HEK293 (cell line): ENCODE results near the gene RASD2.

ENCODE experiments used
- CTCF ChIA-PET: fragments of 350-600 bp; formaldehyde crosslinking; extraction: SDS; loops from one replicate; lab custom pipeline; 2021; ENCODE audit warnings: antibody characterized with exemption; lab: Yijun Ruan, JAX
- POLR2A ChIA-PET: fragments of 300-600 bp; formaldehyde crosslinking; extraction: SDS; loops from one replicate; lab custom pipeline; 2020; ENCODE audit warnings: antibody characterized with exemption, inconsistent platforms; lab: Yijun Ruan, JAX
- H3K27ac ChIP-seq: fragments of 200-500 bp; sonication (Bioruptor generic); 2 replicates; pipeline ENCODE4 v1.5.1; 2014; ENCODE audit warnings: low read depth, low read length, control low read depth, inconsistent platforms; ENCODE audit errors: extremely low read depth
- H3K36me3 ChIP-seq, 2 experiments: fragments of 200-500 bp in 1 of 2; sonication (Bioruptor generic) in 1 of 2; 1 replicate in 1 of 2; 2 replicates in 1 of 2; pipeline ENCODE4 v1.5.1; 2014 to 2017; ENCODE audit warnings: inconsistent platforms in 2 of 2, low read length in 2 of 2; ENCODE audit not compliant: control insufficient read depth in 2 of 2, insufficient read depth in 1 of 2
- H3K4me1 ChIP-seq: fragments of 200-500 bp; sonication (Bioruptor generic); 2 replicates; pipeline ENCODE4 v1.5.1; 2014; ENCODE audit warnings: mild to moderate bottlenecking, low read length, inconsistent platforms; ENCODE audit not compliant: control insufficient read depth, insufficient read depth
- H3K4me3 ChIP-seq: 2 replicates; pipeline ENCODE4 v1.5.1; 2011; ENCODE audit warnings: low read depth, mild to moderate bottlenecking, control low read depth, low read length, moderate library complexity
- H3K9me3 ChIP-seq: fragments of 200-500 bp; sonication (Bioruptor generic); 2 replicates; pipeline ENCODE4 v1.5.1; 2014; ENCODE audit warnings: low read depth, low read length, inconsistent platforms; ENCODE audit not compliant: control insufficient read depth, insufficient read depth
- ATF2 ChIP-seq: fragments of 450-650 bp; formaldehyde crosslinking; IDR thresholded peaks from 2 replicates; pipeline ENCODE4 v1.5.1; 2016; ENCODE audit warnings: missing biosample characterization, missing genetic modification characterization, low read depth
- KLF7 ChIP-seq: fragments of 450-650 bp; formaldehyde crosslinking; IDR thresholded peaks from 2 replicates; pipeline ENCODE4 v1.5.1; 2016; ENCODE audit warnings: missing biosample characterization, missing genetic modification characterization, borderline replicate concordance
- MEIS1 ChIP-seq: sonication (generic); formaldehyde crosslinking; IDR thresholded peaks from 2 replicates; pipeline ENCODE4 v1.8.1; 2022; ENCODE audit warnings: missing genetic modification reagents, mild to moderate bottlenecking, borderline replicate concordance
- PBX3 ChIP-seq: sonication (generic); formaldehyde crosslinking; IDR thresholded peaks from 2 replicates; pipeline ENCODE4 v1.8.1; 2022; ENCODE audit warnings: mild to moderate bottlenecking, moderate library complexity, missing genetic modification reagents
- SETDB1 ChIP-seq: IDR thresholded peaks from one replicate; pipeline ENCODE4 v1.6.1; 2017; ENCODE audit warnings: mild to moderate bottlenecking, low read length, moderate library complexity, mixed read lengths; ENCODE audit not compliant: insufficient read length
- WT1 ChIP-seq: fragments of 450-650 bp; formaldehyde crosslinking; IDR thresholded peaks from 2 replicates; pipeline ENCODE4 v1.5.1; 2016; ENCODE audit warnings: missing biosample characterization, missing genetic modification characterization
- YY2 ChIP-seq: fragments of 450-650 bp; formaldehyde crosslinking; IDR thresholded peaks from 2 replicates; pipeline ENCODE4 v1.5.1; 2016; ENCODE audit warnings: missing biosample characterization, missing genetic modification characterization
- ZNF112 ChIP-seq: fragments of 450-650 bp; formaldehyde crosslinking; IDR thresholded peaks from 2 replicates; pipeline ENCODE4 v1.5.0; 2017; ENCODE audit warnings: missing biosample characterization, missing genetic modification characterization
- ZNF157 ChIP-seq: fragments of 450-650 bp; formaldehyde crosslinking; IDR thresholded peaks from 2 replicates; pipeline ENCODE4 v1.5.1; 2016; ENCODE audit warnings: missing biosample characterization, missing genetic modification characterization
- ZNF175 ChIP-seq: fragments of 450-650 bp; formaldehyde crosslinking; IDR thresholded peaks from 2 replicates; pipeline ENCODE4 v1.5.1; 2016; ENCODE audit warnings: missing biosample characterization, missing genetic modification characterization
- ZNF184 ChIP-seq: fragments of 450-650 bp; IDR thresholded peaks from 2 replicates; pipeline ENCODE4 v1.5.1; 2018; ENCODE audit warnings: missing biosample characterization, mild to moderate bottlenecking, missing genetic modification characterization
- ZNF394 ChIP-seq: fragments of 450-650 bp; formaldehyde crosslinking; IDR thresholded peaks from 2 replicates; pipeline ENCODE4 v1.5.1; 2016; ENCODE audit warnings: missing biosample characterization, missing genetic modification characterization, mild to moderate bottlenecking, moderate library complexity, borderline replicate concordance
- ZNF501 ChIP-seq: fragments of 450-650 bp; formaldehyde crosslinking; IDR thresholded peaks from 2 replicates; pipeline ENCODE4 v1.5.1; 2016; ENCODE audit warnings: missing biosample characterization, missing genetic modification characterization
- ZNF548 ChIP-seq: fragments of 450-650 bp; formaldehyde crosslinking; IDR thresholded peaks from 2 replicates; pipeline ENCODE4 v1.5.1; 2016; ENCODE audit warnings: missing biosample characterization, missing genetic modification characterization
- ZNF558 ChIP-seq: fragments of 450-650 bp; formaldehyde crosslinking; IDR thresholded peaks from 2 replicates; pipeline ENCODE4 v1.5.1; 2016; ENCODE audit warnings: missing biosample characterization, missing genetic modification characterization
- ZNF580 ChIP-seq: fragments of 450-650 bp; formaldehyde crosslinking; IDR thresholded peaks from 2 replicates; pipeline ENCODE4 v1.5.1; 2016; ENCODE audit warnings: missing biosample characterization, missing genetic modification characterization
- ZNF626 ChIP-seq: fragments of 450-650 bp; sonication (Bioruptor Pico); formaldehyde crosslinking; IDR thresholded peaks from 2 replicates; pipeline ENCODE4 v1.5.1; 2018; ENCODE audit warnings: missing biosample characterization, missing genetic modification characterization, inconsistent platforms
- ZNF639 ChIP-seq: fragments of 450-650 bp; formaldehyde crosslinking; IDR thresholded peaks from 2 replicates; pipeline ENCODE4 v1.5.1; 2016; ENCODE audit warnings: missing biosample characterization, missing genetic modification characterization
- ZNF660 ChIP-seq: fragments of 450-650 bp; IDR thresholded peaks from 2 replicates; pipeline ENCODE4 v1.5.1; 2018; ENCODE audit warnings: missing biosample characterization, mild to moderate bottlenecking, missing genetic modification characterization
- TF ChIP-seq, protein P1 (sequence below): IDR thresholded peaks from 2 replicates; pipeline ENCODE4 v1.6.1; 2011; ENCODE audit warnings: mild to moderate bottlenecking, low read depth, low read length, borderline replicate concordance

Gene RASD2

DNA sequence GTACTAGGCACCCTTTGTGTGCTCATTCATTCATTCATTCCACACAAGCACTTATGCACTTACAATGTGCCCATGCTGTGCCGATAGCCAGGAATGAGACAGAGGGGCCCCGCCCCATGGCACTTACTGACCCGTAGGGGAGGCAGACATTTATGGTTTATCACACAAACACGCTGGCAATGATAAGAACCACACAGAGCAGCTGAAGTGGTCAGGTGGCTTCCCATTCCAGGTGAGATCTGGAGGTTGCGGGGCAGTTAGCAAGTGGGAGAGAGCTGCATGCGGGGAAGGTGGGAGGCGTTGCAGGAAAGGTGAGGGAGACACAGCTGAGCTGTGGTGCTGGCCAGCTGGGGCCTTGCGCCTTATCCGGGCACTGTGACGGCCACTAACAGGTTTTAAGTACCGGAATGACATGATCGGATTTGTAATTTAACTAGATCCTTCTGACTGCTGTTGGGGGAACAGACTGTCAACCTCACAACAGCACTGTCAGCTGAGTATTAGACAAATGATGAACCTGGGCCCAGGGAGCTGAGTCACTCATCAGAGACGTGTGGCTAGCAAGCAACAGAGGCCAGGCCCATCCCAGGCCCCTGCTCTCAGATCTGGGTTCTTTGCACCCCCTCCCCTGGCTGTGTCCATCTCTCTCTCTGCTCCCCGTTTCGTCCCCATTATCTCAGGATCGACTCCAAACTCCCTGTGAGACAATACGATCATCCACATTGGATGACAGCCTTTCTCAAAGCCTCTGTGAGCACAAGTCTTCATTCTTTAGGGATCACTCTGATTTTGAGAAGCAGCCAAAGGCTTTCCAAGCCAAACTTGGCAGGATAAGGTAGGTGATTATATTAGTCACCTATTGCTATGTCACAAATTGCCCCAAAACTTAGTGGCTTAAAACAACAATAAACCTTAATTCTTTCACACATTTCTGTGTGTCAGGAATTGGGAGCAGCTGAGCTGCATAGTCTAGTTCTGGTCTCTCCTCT, 28.4 kb downstream of the RASD2 start:
- CTCF ChIA-PET = interaction anchor here (0.6 to 1.0 kb wide), 3 partner anchors 13 to 65 kb away, joined by 3 read pairs; no protein-coding TSS in a partner anchor
- Histone ChIP-seq H3K27ac (no peak overlapping the region), H3K4me3 (no peak overlapping the region), H3K4me1 (peaks cover 4% of the 10 kb centered on the region; the same call in 1 of the 2 replicates), H3K36me3 (no peaks in the 10 kb centered on the region), H3K9me3 (no peaks in the 10 kb centered on the region)
- TF ChIP-seq ZNF184 (tag by site-specific recombination) = no peak
- no peak for TF ChIP-seq ZNF501 (tag by site-specific recombination)
- TF ChIP-seq ZNF112 (tag by site-specific recombination) = no peak
- TF ChIP-seq ATF2 (tag by site-specific recombination) = no peak
- no peak for TF ChIP-seq ZNF558 (tag by site-specific recombination)
- no peak for TF ChIP-seq ZNF626 (tag by site-specific recombination)
- no peak for TF ChIP-seq YY2 (tag by site-specific recombination)
- no peak for TF ChIP-seq ZNF175 (tag by site-specific recombination)
- TF ChIP-seq ZNF157 (tag by site-specific recombination) = no peak
- TF ChIP-seq ZNF548 = no peak
- TF ChIP-seq ZNF580 (tag by site-specific recombination) = no peak
- no peak for TF ChIP-seq MEIS1
- TF ChIP-seq ZNF660 (tag by site-specific recombination) = no peak
- no peak for TF ChIP-seq SETDB1
- TF ChIP-seq WT1 = no peak
- TF ChIP-seq PBX3 (CRISPR knock-in tag) = no peak
- TF ChIP-seq ZNF394 = no peak
- no peak for TF ChIP-seq ZNF639 (tag by site-specific recombination)
- TF ChIP-seq KLF7 (tag by site-specific recombination) = no peak
- TF ChIP-seq, protein P1, sequence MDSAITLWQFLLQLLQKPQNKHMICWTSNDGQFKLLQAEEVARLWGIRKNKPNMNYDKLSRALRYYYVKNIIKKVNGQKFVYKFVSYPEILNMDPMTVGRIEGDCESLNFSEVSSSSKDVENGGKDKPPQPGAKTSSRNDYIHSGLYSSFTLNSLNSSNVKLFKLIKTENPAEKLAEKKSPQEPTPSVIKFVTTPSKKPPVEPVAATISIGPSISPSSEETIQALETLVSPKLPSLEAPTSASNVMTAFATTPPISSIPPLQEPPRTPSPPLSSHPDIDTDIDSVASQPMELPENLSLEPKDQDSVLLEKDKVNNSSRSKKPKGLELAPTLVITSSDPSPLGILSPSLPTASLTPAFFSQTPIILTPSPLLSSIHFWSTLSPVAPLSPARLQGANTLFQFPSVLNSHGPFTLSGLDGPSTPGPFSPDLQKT = no peak
- POLR2A ChIA-PET = interaction anchor here (0.6 to 0.7 kb wide), 3 partner anchors 17 to 142 kb away, joined by 3 read pairs; no protein-coding TSS in a partner anchor
